ENCODE data around the gene TSPAN18.
A peak's percentile ranks its signal among the peaks of the same experiment; 100 is the strongest.

DNA sequence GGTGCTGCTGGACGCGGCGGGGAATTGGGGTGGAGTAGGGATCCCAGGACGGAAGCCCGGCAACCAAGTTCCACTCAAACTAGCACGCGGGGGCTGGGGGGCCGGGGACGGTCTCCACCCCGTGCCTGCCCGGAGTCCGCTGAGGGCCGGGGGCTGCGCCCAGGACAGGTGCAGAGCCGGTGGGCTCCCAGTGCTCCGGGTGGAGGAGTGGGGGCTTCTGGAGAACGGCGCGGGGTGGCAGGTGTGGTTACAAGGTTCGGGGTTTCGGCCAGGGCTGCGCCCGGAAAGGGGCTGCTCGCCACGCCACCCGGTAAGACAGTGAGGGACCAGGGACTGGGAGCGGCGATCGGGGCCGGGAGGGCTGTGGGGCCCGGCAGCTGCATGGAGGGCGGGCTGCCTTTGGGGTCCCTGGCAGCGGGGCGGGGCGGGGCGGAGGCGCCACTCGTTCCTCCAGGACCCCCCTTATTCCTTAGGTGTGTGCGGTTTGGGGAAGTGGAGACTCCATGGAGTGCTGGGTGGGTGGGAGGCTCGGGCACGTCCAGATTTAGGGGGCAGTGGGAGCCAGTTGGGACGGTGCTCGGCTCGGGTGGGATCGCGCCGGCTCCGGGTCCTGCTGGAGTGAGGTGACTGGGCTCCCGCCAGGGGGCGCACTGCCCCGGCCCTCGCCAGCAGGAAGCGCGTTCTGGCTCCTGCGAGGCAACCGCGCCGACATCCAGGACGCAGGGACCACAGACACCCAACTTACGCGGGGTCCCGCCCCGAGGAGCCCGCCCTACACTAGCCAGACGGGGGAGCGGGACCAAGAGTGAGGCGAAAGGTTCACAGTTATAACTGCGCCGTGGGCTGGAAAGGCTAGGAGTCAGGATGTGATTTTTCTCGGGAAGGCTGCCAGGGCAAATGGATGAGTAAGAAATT, 868 bp downstream of the TSPAN18 start:
- TF ChIP-seq POLR2A (IDR thresholded peaks at IDR 0.05), result no peak
- TF ChIP-seq, protein P1, sequence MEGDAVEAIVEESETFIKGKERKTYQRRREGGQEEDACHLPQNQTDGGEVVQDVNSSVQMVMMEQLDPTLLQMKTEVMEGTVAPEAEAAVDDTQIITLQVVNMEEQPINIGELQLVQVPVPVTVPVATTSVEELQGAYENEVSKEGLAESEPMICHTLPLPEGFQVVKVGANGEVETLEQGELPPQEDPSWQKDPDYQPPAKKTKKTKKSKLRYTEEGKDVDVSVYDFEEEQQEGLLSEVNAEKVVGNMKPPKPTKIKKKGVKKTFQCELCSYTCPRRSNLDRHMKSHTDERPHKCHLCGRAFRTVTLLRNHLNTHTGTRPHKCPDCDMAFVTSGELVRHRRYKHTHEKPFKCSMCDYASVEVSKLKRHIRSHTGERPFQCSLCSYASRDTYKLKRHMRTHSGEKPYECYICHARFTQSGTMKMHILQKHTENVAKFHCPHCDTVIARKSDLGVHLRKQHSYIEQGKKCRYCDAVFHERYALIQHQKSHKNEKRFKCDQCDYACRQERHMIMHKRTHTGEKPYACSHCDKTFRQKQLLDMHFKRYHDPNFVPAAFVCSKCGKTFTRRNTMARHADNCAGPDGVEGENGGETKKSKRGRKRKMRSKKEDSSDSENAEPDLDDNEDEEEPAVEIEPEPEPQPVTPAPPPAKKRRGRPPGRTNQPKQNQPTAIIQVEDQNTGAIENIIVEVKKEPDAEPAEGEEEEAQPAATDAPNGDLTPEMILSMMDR (IDR thresholded peaks at IDR 0.05), result peak in 1 of 3 donors; percentile 41
